Esophagus squamous epithelium (tissue), 4 donors: ENCODE data around the gene TEX52.

Source experiments
- CTCF ChIP-seq, 6 experiments: fragments of 450-650 bp in 4 of 6; fragments of 200-600 bp in 2 of 6; sonication (generic) in 2 of 6; IDR thresholded peaks; one replicate each; pipeline ENCODE4 v1.5.1; 2016 to 2019; ENCODE audit warnings: antibody characterized with exemption in 6 of 6, mild to moderate bottlenecking in 4 of 6, moderate library complexity in 4 of 6
- POLR2A ChIP-seq, 4 donors: fragments of 450-650 bp; IDR thresholded peaks; one replicate each; pipeline ENCODE4 v1.6.1; 2017; ENCODE audit warnings: antibody characterized with exemption in 4 of 4, mild to moderate bottlenecking in 4 of 4, moderate library complexity in 3 of 4

GRCh38 chr12:2895051-2895451 lies 38.2 kb upstream of the TEX52 start:
- TF ChIP-seq CTCF (IDR thresholded peaks at IDR 0.05) (no peak), POLR2A (IDR thresholded peaks at IDR 0.05) (no peak)
